Stimulated activated CD8-positive, alpha-beta memory T cell treated with anti-CD3 and anti-CD28 coated beads, Interleukin-12 subunit alpha, Interleukin-12 subunit beta, amount 100 ng/mL, for 4 hours (primary cell): ENCODE results near the gene UBQLNL.

Source experiments
- DNase-seq: peaks from one replicate; pipeline ENCODE4 v3.0.0-alpha.2; 2020; ENCODE audit warnings: low read depth

Gene UBQLNL

GRCh38 chr11:5507177-5507932 lies 9.1 kb downstream of the UBQLNL start:
- no peak for DNase-seq

- DNase-seq = no peak
These were observed 11.0 kb downstream of the UBQLNL start for GRCh38 chr11:5505363-5506048.

GRCh38 chr11:5504403-5504921 lies 12.0 kb downstream of the UBQLNL start:
- DNase-seq = no peak

- DNase-seq = no peak
These were observed 16.1 kb downstream of the UBQLNL start for GRCh38 chr11:5500393-5500801.

GRCh38 chr11:5499671-5500070 lies 16.8 kb downstream of the UBQLNL start:
- no peak for DNase-seq

- DNase-seq = no peak
These were observed 26.7 kb downstream of the UBQLNL start for GRCh38 chr11:5489576-5490357.

- no peak for DNase-seq
These were observed 27.6 kb downstream of the UBQLNL start for GRCh38 chr11:5488798-5489399.

GRCh38 chr11:5488385-5488784 lies 28.1 kb downstream of the UBQLNL start, which contains the start of gene OR52D1:
OR52D1 (plus strand) TSS chr11:5488685; CDS start chr11:5488707, 22 bp downstream.
- DNase-seq = no peak

GRCh38 chr11:5486421-5486820 lies 30.1 kb downstream of the UBQLNL start:
- no peak for DNase-seq

GRCh38 chr11:5486003-5486402 lies 30.5 kb downstream of the UBQLNL start:
- DNase-seq = no peak

GRCh38 chr11:5476186-5476819 lies 40.2 kb downstream of the UBQLNL start:
- no peak for DNase-seq

- DNase-seq = no peak
These were observed 42.6 kb downstream of the UBQLNL start for GRCh38 chr11:5473921-5474320.

- DNase-seq = no peak
These were observed 49.0 kb downstream of the UBQLNL start for GRCh38 chr11:5467527-5467926.
